Measurements from ENCODE around the gene ANKRD63. TPM values are rescaled to one million over a fixed set of nuclear protein-coding genes. Genes with fewer than 3 reads are reported as not detected.

The ANKRD63 gene
- total and polyA plus RNA-seq, 4 donors: not detected

DNA sequence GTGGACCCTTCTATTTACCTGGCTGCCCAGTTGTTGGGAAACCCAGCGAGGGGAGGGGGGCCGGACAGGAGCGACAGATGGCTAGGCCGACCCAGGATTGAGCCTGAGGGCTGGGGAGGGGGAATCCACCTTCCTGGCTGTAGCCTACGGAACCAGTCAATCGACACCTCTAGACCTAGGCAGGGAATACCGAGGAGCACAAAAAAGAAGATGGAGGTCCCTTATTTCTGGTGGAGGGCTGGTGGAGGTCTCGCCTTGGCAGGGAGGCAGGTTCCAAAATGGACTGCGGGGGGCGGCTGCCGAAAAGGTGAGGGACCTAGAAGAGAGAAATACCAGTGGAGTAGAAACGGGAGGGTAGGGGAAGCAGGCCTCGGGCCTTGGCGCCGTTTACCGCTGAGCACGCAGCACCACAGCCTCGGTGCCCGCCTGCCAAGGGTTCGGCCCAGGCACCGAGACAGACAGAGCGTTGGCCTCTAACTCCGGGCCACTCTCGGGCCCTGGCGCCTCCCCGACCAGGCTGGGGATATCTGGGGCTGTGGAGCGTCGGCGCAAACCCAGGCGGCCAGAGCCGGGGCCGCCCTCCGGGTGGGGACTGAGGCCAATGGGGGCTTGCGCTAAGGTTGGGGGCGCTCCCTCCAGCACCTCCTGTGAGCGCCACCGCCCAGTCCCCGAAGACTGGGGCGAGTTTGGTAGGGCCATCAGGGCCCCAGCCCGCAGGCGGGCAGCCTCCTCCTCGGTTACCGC lies 1.6 kb downstream of the ANKRD63 start:
- Histone ChIP-seq H3K4me1 (ENCODE audit: control insufficient read depth in 1 of 2, insufficient read depth in 2 of 2, low read length in 2 of 2) (no peaks in the 10 kb centered on the region), H3K9me3 (ENCODE audit: control insufficient read depth, low read length) (no peaks in the 10 kb centered on the region), H3K36me3 (ENCODE audit: control insufficient read depth in 1 of 2, insufficient read depth in 2 of 2, low read length in 1 of 2) (no peaks in the 10 kb centered on the region), H3K27me3 (ENCODE audit: control insufficient read depth in 1 of 2, insufficient read depth in 2 of 2, low read length in 1 of 2) (no peaks in the 10 kb centered on the region), H3K4me3 (ENCODE audit: low read length in 2 of 2) (peak overlapping the region in 1 of 2 donors; percentile 27), H3K27ac (ENCODE audit: low read depth in 1 of 2, low read length in 2 of 2) (no peak overlapping the region)
- DNase-seq (no peak), ATAC-seq (ENCODE audit: low FRiP score) (no peak)
- intact Hi-C loops (cut with DNase I): no loop called here
- WGBS, 2 donors: 43 to 48% methylated on average over 39 to 43 of the region's 43 CpGs

DNA sequence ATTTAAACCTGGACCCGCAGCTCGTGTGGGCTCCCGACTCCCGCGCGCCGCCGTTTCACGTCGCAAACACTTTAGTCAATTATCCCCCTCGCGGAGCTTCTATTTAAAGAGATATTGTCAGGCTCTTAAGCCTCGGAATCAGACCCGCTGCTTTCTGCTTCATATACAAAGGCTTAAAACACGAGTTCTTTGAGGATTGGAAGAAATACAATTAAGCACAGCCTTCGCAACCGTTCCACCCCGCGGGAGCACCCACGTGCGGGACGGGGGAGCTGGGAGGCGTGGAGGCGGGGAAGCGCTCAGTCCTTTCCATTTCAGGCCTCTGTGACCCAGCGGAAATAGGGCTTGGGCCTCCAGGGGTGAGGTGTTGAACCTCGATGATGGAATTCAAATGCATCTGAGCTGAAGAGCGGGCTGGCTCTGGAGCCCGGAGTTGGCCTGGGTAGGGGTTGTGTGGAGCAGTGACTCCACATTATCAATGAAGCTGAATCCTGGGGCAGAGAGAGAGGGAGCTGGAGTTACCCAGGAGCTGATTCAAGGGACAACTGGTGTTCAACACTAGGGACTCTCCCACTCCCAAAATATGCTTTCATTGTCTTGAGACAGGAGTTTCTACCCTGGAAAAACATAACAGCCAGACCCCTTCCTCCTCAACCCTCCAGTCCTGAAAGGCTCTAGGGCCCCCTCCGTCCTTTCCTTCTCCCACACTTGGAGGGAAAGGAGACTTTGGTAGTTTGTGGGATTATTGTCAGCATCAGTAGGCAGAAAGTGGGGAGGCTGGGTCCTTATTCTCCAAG lies 2.4 kb downstream of the ANKRD63 start:
- Histone ChIP-seq H3K27me3 (ENCODE audit: control insufficient read depth in 1 of 2, insufficient read depth in 2 of 2, low read length in 1 of 2) (no peaks in the 10 kb centered on the region), H3K4me1 (ENCODE audit: control insufficient read depth in 1 of 2, insufficient read depth in 2 of 2, low read length in 2 of 2) (no peaks in the 10 kb centered on the region), H3K27ac (ENCODE audit: low read depth in 1 of 2, low read length in 2 of 2) (no peak overlapping the region), H3K36me3 (ENCODE audit: control insufficient read depth in 1 of 2, insufficient read depth in 2 of 2, low read length in 1 of 2) (no peaks in the 10 kb centered on the region), H3K9me3 (ENCODE audit: control insufficient read depth, low read length) (no peaks in the 10 kb centered on the region), H3K4me3 (ENCODE audit: low read length in 2 of 2) (no peak overlapping the region)
- no peak for DNase-seq
- intact Hi-C loops (cut with DNase I): no loop called here
- ATAC-seq (ENCODE audit: low FRiP score): no peak
- 51 to 63% methylated on average over 30 of the region's 30 CpGs for WGBS, 2 donors

DNA sequence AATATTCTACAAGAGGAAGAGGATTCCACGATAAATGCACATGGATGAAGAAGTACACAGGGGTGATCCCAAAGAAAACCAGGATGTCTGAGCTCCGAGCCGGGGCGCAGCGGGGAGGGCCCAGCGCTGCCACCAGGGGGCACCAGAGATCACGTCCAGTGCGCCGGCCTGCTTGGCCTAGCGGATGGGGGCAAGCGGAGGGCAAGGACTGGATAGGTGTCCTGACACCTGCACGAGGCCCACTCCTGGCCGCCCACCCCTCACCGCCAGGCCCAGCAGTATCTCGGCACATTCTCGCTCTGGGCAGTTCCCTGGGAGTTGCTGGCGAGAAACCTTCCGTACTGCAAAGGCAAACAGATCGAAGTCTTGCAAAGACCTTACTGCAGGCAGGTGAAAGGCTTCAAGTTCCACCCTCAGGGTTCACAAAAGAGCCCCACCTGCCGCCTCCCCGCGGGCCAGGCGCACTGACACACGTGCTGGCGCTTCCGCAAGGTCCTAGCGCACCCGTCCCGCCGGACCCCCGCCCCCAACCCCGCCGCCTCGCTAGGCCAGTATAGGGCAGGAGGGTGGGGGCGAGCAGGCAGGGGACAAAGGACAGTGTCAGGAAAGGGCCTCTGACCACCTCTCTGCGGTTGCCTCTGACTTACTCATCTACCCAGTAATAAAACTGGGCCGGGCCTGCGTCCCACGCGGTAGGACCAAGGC lies 3.3 kb downstream of the ANKRD63 start:
- DNase-seq (peak; percentile 79 to 93), ATAC-seq (ENCODE audit: low FRiP score) (peak; percentile 77)
- no peaks in the 10 kb centered on the region for H3K27me3 ChIP-seq (ENCODE audit: control insufficient read depth in 1 of 2, insufficient read depth in 2 of 2, low read length in 1 of 2)
- WGBS, 2 donors: 11 to 16% methylated on average over 34 to 40 of the region's 40 CpGs
- no peaks in the 10 kb centered on the region for H3K36me3 ChIP-seq (ENCODE audit: control insufficient read depth in 1 of 2, insufficient read depth in 2 of 2, low read length in 1 of 2)
- no peaks in the 10 kb centered on the region for H3K9me3 ChIP-seq (ENCODE audit: control insufficient read depth, low read length)
- intact Hi-C loops (cut with DNase I): loop anchor here (1.0 to 5.0 kb wide), 4 partner anchors 63 to 143 kb away; partner anchors contain the start of gene CCDC9B (in 1 of the 2)
- no peak overlapping the region for H3K27ac ChIP-seq (ENCODE audit: low read depth in 1 of 2, low read length in 2 of 2)
- no peak overlapping the region for H3K4me3 ChIP-seq (ENCODE audit: low read length in 2 of 2)
- H3K4me1 ChIP-seq (ENCODE audit: control insufficient read depth in 1 of 2, insufficient read depth in 2 of 2, low read length in 2 of 2): no peaks in the 10 kb centered on the region

DNA sequence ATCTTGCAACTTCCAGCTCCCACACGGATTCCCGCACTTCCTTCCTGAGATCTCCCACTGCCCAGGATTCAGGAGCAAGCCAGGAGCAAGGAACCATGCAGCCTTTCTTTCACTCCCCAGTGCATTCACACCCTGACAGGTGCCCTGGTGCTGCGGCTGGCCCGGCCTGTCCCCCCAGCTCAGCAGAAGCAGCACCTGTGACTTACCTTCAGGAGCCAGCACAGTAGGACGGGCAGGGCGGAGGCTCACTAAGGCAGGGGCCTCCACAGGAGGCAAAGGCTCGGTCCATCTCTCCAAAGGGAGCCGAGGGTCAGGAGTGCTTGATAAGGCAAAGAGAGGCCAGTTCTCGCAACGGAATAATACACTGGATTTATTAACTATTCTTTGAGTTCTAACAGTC lies 4.8 kb downstream of the ANKRD63 start:
- no peak for ATAC-seq (ENCODE audit: low FRiP score)
- 71 to 78% methylated on average over 9 to 10 of the region's 10 CpGs for WGBS, 2 donors
- no peaks in the 10 kb centered on the region for H3K27me3 ChIP-seq (ENCODE audit: control insufficient read depth in 1 of 2, insufficient read depth in 2 of 2, low read length in 1 of 2)
- H3K27ac ChIP-seq (ENCODE audit: low read depth in 1 of 2, low read length in 2 of 2): no peak overlapping the region
- H3K4me1 ChIP-seq (ENCODE audit: control insufficient read depth in 1 of 2, insufficient read depth in 2 of 2, low read length in 2 of 2): no peaks in the 10 kb centered on the region
- no peaks in the 10 kb centered on the region for H3K9me3 ChIP-seq (ENCODE audit: control insufficient read depth, low read length)
- DNase-seq: no peak
- no peak overlapping the region for H3K4me3 ChIP-seq (ENCODE audit: low read length in 2 of 2)
- H3K36me3 ChIP-seq (ENCODE audit: control insufficient read depth in 1 of 2, insufficient read depth in 2 of 2, low read length in 1 of 2): no peaks in the 10 kb centered on the region
- intact Hi-C loops (cut with DNase I): loop anchor here (5.0 kb wide), 2 partner anchors 64 to 89 kb away; partner anchors contain the start of gene CCDC9B (in 1 of the 2)

DNA sequence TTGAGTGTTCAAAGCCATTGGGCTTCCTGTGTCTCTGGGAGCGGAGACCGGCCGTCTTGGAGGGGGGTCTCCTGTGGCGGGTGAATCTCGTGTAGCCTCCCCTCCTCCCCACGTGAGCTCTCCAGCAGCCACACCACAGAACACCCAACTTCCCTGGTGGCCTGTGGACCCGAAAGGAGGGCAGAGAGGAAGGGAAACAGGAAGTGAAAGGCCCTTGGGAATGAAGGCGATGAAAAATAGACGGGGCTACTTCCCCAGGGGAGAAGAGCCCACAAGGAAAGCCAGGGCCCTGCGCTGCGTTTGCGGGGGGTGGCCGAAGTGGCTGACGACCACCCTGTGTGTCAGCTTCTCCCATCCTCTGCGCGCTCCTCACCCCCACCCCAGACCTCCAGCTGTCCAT lies 5.4 kb downstream of the ANKRD63 start:
- H3K36me3 ChIP-seq (ENCODE audit: control insufficient read depth in 1 of 2, insufficient read depth in 2 of 2, low read length in 1 of 2): no peaks in the 10 kb centered on the region
- no peak overlapping the region for H3K27ac ChIP-seq (ENCODE audit: low read depth in 1 of 2, low read length in 2 of 2)
- no peak overlapping the region for H3K4me3 ChIP-seq (ENCODE audit: low read length in 2 of 2)
- no peak for ATAC-seq (ENCODE audit: low FRiP score)
- WGBS, 2 donors: 48 to 54% methylated on average over 12 to 16 of the region's 16 CpGs
- H3K27me3 ChIP-seq (ENCODE audit: control insufficient read depth in 1 of 2, insufficient read depth in 2 of 2, low read length in 1 of 2): no peaks in the 10 kb centered on the region
- intact Hi-C loops (cut with DNase I): loop anchor here (5.0 kb wide), 2 partner anchors 65 to 90 kb away; partner anchors contain the start of gene CCDC9B (in 1 of the 2)
- DNase-seq: peak in 1 of 2 donors; percentile 62
- no peaks in the 10 kb centered on the region for H3K4me1 ChIP-seq (ENCODE audit: control insufficient read depth in 1 of 2, insufficient read depth in 2 of 2, low read length in 2 of 2)
- no peaks in the 10 kb centered on the region for H3K9me3 ChIP-seq (ENCODE audit: control insufficient read depth, low read length)

DNA sequence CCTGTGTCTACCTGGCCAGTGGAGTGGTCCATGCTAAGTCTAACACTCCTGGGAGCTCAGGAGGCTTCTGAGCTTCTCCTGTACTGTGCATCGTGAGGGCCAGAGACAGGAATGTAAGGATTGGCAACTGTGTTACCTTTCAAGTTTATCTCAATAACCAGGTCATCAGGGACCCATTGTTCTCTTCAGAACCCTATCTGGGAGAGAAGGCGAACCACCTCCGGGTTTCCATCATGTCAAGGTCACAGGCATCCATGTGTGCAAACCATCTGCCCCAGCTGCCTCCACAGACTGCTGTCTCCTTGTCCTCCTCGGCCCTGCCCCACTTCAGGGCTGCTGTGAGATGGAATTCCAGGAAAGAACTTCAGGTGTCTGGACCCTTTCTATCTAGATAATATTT lies 5.9 kb downstream of the ANKRD63 start:
- Histone ChIP-seq H3K27ac (ENCODE audit: low read depth in 1 of 2, low read length in 2 of 2) (no peak overlapping the region), H3K4me3 (ENCODE audit: low read length in 2 of 2) (no peak overlapping the region), H3K27me3 (ENCODE audit: control insufficient read depth in 1 of 2, insufficient read depth in 2 of 2, low read length in 1 of 2) (no peaks in the 10 kb centered on the region), H3K4me1 (ENCODE audit: control insufficient read depth in 1 of 2, insufficient read depth in 2 of 2, low read length in 2 of 2) (no peaks in the 10 kb centered on the region), H3K36me3 (ENCODE audit: control insufficient read depth in 1 of 2, insufficient read depth in 2 of 2, low read length in 1 of 2) (no peaks in the 10 kb centered on the region), H3K9me3 (ENCODE audit: control insufficient read depth, low read length) (no peaks in the 10 kb centered on the region)
- intact Hi-C loops (cut with DNase I): loop anchor here (5.0 kb wide), 2 partner anchors 65 to 90 kb away; partner anchors contain the start of gene CCDC9B (in 1 of the 2)
- WGBS, 2 donors: 87 to 95% methylated on average over 4 of the region's 4 CpGs
- no peak for DNase-seq
- no peak for ATAC-seq (ENCODE audit: low FRiP score)

DNA sequence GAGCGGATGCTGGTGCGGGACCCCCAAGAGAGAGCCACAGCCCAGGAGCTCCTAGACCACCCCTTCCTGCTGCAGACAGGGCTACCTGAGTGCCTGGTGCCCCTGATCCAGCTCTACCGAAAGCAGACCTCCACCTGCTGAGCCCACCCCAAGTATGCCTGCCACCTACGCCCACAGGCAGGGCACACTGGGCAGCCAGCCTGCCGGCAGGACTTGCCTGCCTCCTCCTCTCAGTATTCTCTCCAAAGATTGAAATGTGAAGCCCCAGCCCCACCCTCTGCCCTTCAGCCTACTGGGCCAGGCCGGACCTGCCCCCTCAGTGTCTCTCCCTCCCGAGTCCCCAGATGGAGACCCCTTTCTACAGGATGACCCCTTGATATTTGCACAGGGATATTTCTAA lies 6.9 kb downstream of the ANKRD63 start:
- H3K27me3 ChIP-seq (ENCODE audit: control insufficient read depth in 1 of 2, insufficient read depth in 2 of 2, low read length in 1 of 2): no peaks in the 10 kb centered on the region
- WGBS, 2 donors: 92 to 95% methylated on average over 7 of the region's 7 CpGs
- no peaks in the 10 kb centered on the region for H3K36me3 ChIP-seq (ENCODE audit: control insufficient read depth in 1 of 2, insufficient read depth in 2 of 2, low read length in 1 of 2)
- intact Hi-C loops (cut with DNase I): loop anchor here (2.0 to 5.0 kb wide), 5 partner anchors 59 to 231 kb away; partner anchors contain the start of gene CCDC9B (in 1 of the 2)
- ATAC-seq (ENCODE audit: low FRiP score): no peak
- H3K9me3 ChIP-seq (ENCODE audit: control insufficient read depth, low read length): no peaks in the 10 kb centered on the region
- no peak overlapping the region for H3K4me3 ChIP-seq (ENCODE audit: low read length in 2 of 2)
- no peak overlapping the region for H3K27ac ChIP-seq (ENCODE audit: low read depth in 1 of 2, low read length in 2 of 2)
- no peaks in the 10 kb centered on the region for H3K4me1 ChIP-seq (ENCODE audit: control insufficient read depth in 1 of 2, insufficient read depth in 2 of 2, low read length in 2 of 2)
- no peak for DNase-seq

DNA sequence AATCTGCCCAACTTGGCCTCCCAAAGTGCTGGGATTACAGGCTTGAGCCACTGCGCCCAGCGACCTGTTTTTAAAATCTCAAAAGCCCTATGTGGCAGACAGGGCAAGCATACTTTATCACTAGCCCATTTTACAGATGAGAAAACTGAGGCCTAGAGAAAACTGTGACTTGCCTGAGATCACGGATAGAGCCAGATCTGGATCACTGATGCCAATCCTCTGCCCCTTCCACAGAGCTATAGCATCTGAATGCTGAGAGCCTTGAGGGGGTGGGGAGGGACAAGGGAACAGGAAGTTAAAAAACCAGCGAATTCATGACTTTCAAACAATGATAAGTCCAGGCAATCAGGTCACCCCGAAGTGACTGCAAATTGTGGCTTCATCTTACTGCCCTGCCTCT lies 7.3 kb downstream of the ANKRD63 start:
- Histone ChIP-seq H3K27me3 (ENCODE audit: control insufficient read depth in 1 of 2, insufficient read depth in 2 of 2, low read length in 1 of 2) (no peaks in the 10 kb centered on the region), H3K4me3 (ENCODE audit: low read length in 2 of 2) (no peak overlapping the region), H3K4me1 (ENCODE audit: control insufficient read depth in 1 of 2, insufficient read depth in 2 of 2, low read length in 2 of 2) (no peaks in the 10 kb centered on the region), H3K9me3 (ENCODE audit: control insufficient read depth, low read length) (no peaks in the 10 kb centered on the region), H3K36me3 (ENCODE audit: control insufficient read depth in 1 of 2, insufficient read depth in 2 of 2, low read length in 1 of 2) (no peaks in the 10 kb centered on the region), H3K27ac (ENCODE audit: low read depth in 1 of 2, low read length in 2 of 2) (no peak overlapping the region)
- intact Hi-C loops (cut with DNase I): loop anchor here (2.0 to 5.0 kb wide), 5 partner anchors 59 to 231 kb away; partner anchors contain the start of gene CCDC9B (in 1 of the 2)
- DNase-seq: no peak
- ATAC-seq (ENCODE audit: low FRiP score): no peak
- 82 to 83% methylated on average over 5 of the region's 5 CpGs for WGBS, 2 donors

All from aorta (tissue), 5 donors.